Stimulated activated CD8-positive, alpha-beta memory T cell treated with anti-CD3 and anti-CD28 coated beads, Interleukin-12 subunit alpha, Interleukin-12 subunit beta, amount 100 ng/mL, for 4 hours (primary cell): ENCODE results near the gene SWI5.

ENCODE experiments used
- DNase-seq: peaks from one replicate; pipeline ENCODE4 v3.0.0-alpha.2; 2020; ENCODE audit warnings: low read depth

The SWI5 gene

GRCh38 chr9:128321343-128321742 is 45.3 kb downstream of the SWI5 start:
- DNase-seq, result no peak

GRCh38 chr9:128321879-128322403 is 45.9 kb downstream of the SWI5 start:
- DNase-seq, result no peak

- DNase-seq, result peak; percentile 87
These were observed 46.5 kb downstream of the SWI5 start, which contains the start of the genes COQ4 and TRUB2 for GRCh38 chr9:128322404-128323211. TSS of gene COQ4 (plus strand) at chr9:128322839. CDS start at chr9:128322859, 20 bp downstream. TSS of gene TRUB2 (minus strand) at chr9:128322447. CDS start at chr9:128322408, 39 bp downstream.

- DNase-seq, result no peak
These were observed 47.2 kb downstream of the SWI5 start for GRCh38 chr9:128323212-128323730.

GRCh38 chr9:128323791-128324190 is 47.7 kb downstream of the SWI5 start:
- no peak for DNase-seq

GRCh38 chr9:128324401-128324800 is 48.3 kb downstream of the SWI5 start:
- DNase-seq, result no peak

GRCh38 chr9:128325629-128326028 is 49.6 kb downstream of the SWI5 start:
- no peak for DNase-seq

GRCh38 chr9:128333451-128333869 is 57.4 kb downstream of the SWI5 start:
- no peak for DNase-seq

- DNase-seq, result no peak
These were observed 59.1 kb downstream of the SWI5 start for GRCh38 chr9:128335161-128335560.

GRCh38 chr9:128335914-128336313 is 59.8 kb downstream of the SWI5 start:
- DNase-seq, result no peak

- no peak for DNase-seq
These were observed 61.9 kb downstream of the SWI5 start for GRCh38 chr9:128337936-128338335.
